Transverse colon (tissue), 4 donors: ENCODE measurements around the gene NKAIN2.

ENCODE experiments used
- POLR2AphosphoS5 ChIP-seq, 3 donors: sonication (generic); formaldehyde crosslinking; IDR thresholded peaks; one replicate each; pipeline ENCODE4 v1.6.1; 2016; ENCODE audit warnings: antibody characterized with exemption in 3 of 3
- TF ChIP-seq, protein P1 (sequence below), 5 experiments: fragments of 200-600 bp in 3 of 5; fragments of 450-650 bp in 2 of 5; sonication (generic) in 3 of 5; IDR thresholded peaks; 1 replicate in 2 of 5; 2 replicates in 3 of 5; pipeline ENCODE4 v1.5.1; 2016 to 2017; ENCODE audit warnings: antibody characterized with exemption in 5 of 5, inconsistent platforms in 3 of 5, mild to moderate bottlenecking in 2 of 5, moderate library complexity in 1 of 5

DNA sequence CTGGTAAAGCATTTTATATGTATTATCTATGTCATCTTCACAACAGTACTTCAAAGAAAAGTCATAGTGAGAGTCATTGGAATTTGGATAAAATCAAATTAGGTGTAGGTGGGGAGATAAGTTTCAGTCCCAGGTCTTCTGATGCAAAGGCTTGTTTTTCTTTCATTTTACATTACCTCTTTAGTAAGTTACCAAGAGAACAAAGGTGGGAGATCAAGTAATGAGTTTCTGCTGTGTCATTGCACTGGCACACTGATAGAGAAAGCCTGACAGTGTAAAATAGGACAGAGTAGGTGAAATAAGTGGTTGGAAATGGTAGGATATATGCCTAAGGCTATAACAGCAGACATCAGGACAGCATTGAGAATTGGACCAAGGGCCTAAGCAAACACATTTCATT, 250.4 kb downstream of the NKAIN2 start:
- TF ChIP-seq, protein P1, sequence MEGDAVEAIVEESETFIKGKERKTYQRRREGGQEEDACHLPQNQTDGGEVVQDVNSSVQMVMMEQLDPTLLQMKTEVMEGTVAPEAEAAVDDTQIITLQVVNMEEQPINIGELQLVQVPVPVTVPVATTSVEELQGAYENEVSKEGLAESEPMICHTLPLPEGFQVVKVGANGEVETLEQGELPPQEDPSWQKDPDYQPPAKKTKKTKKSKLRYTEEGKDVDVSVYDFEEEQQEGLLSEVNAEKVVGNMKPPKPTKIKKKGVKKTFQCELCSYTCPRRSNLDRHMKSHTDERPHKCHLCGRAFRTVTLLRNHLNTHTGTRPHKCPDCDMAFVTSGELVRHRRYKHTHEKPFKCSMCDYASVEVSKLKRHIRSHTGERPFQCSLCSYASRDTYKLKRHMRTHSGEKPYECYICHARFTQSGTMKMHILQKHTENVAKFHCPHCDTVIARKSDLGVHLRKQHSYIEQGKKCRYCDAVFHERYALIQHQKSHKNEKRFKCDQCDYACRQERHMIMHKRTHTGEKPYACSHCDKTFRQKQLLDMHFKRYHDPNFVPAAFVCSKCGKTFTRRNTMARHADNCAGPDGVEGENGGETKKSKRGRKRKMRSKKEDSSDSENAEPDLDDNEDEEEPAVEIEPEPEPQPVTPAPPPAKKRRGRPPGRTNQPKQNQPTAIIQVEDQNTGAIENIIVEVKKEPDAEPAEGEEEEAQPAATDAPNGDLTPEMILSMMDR (IDR thresholded peaks at IDR 0.05) = no peak
- TF ChIP-seq POLR2AphosphoS5 (IDR thresholded peaks at IDR 0.05) = no peak
